Right atrium auricular region (tissue), 2 donors: ENCODE results near the gene SEC31A. TPM values are rescaled to one million over a fixed set of nuclear protein-coding genes. Genes with fewer than 3 reads are reported as not detected.

Source experiments
- DNase-seq: peaks from one replicate; pipeline ENCODE4 v3.0.0-alpha.2; 2019; ENCODE audit warnings: low spot score
- H3K27ac ChIP-seq, 2 donors: fragments of 200-600 bp; sonication (generic); 1 replicate in 1 of 2; 2 replicates in 1 of 2; pipeline ENCODE4 v1.5.1; 2016 to 2019
- H3K27me3 ChIP-seq, 2 donors: fragments of 200-600 bp; sonication (generic); one replicate each; pipeline versions ENCODE4 v1.5.1 to v1.6.0; 2017 to 2019
- H3K36me3 ChIP-seq: fragments of 200-600 bp; sonication (generic); one replicate; pipeline ENCODE4 v1.5.1; 2016
- H3K4me1 ChIP-seq, 2 donors: fragments of 200-600 bp; sonication (generic); one replicate each; pipeline versions ENCODE4 v1.5.1 to v1.6.0; 2017 to 2019
- H3K4me3 ChIP-seq, 2 donors: fragments of 200-600 bp; sonication (generic); 1 replicate in 1 of 2; 2 replicates in 1 of 2; pipeline ENCODE4 v1.5.1; 2017 to 2019; ENCODE audit warnings: mild to moderate bottlenecking in 1 of 2, moderate library complexity in 1 of 2
- H3K9me3 ChIP-seq, 2 donors: fragments of 200-600 bp; sonication (generic); one replicate each; pipeline ENCODE4 v1.5.1; 2019
- CTCF ChIP-seq, 2 donors: fragments of 200-600 bp; sonication (generic); IDR thresholded peaks; one replicate each; pipeline ENCODE4 v1.5.1; 2019; ENCODE audit warnings: antibody characterized with exemption in 2 of 2
- total RNA-seq, 2 donors: library from RNA; depleted of rRNA; stranded (reverse); fragments of >200 nt; gene quantifications; one replicate each; pipeline ENCODE4 v1.1.0, GENCODE V29; 2016

SEC31A gene
- total RNA-seq, 2 donors from 2014 or later: 107 to 116 TPM

- peaks cover 20% of the 10 kb centered on the region for H3K36me3 ChIP-seq
- H3K27me3 ChIP-seq: no peaks in the 10 kb centered on the region
- DNase-seq: no peak
- peaks cover 0 to 25% of the 10 kb centered on the region in 2 donors for H3K4me1 ChIP-seq
- H3K27ac ChIP-seq: no peak overlapping the region
- no peak for TF ChIP-seq CTCF (IDR thresholded peaks at IDR 0.05)
- no peaks in the 10 kb centered on the region for H3K9me3 ChIP-seq
- no peak overlapping the region for H3K4me3 ChIP-seq
Measured at GRCh38 chr4:82892467-82892802, 1.5 kb upstream of the SEC31A start.

GRCh38 chr4:82891707-82892466, 934 bp upstream of the SEC31A start:
- Histone ChIP-seq H3K4me3 (peak overlapping the region; percentile 83 to 87), H3K36me3 (peaks cover 15% of the 10 kb centered on the region), H3K9me3 (no peaks in the 10 kb centered on the region), H3K27ac (peak overlapping the region; percentile 97 to 98), H3K27me3 (no peaks in the 10 kb centered on the region), H3K4me1 (peaks cover 0 to 23% of the 10 kb centered on the region in 2 donors)
- no peak for TF ChIP-seq CTCF (IDR thresholded peaks at IDR 0.05)
- no peak for DNase-seq

- peak overlapping the region; percentile 97 to 98 for H3K27ac ChIP-seq
- no peak for TF ChIP-seq CTCF (IDR thresholded peaks at IDR 0.05)
- no peak for DNase-seq
- H3K9me3 ChIP-seq: no peaks in the 10 kb centered on the region
- H3K4me1 ChIP-seq: peaks cover 0 to 36% of the 10 kb centered on the region in 2 donors
- H3K4me3 ChIP-seq: peak overlapping the region; percentile 83 to 87
- peaks cover 15% of the 10 kb centered on the region for H3K36me3 ChIP-seq
- H3K27me3 ChIP-seq: no peaks in the 10 kb centered on the region
Measured at GRCh38 chr4:82890528-82890900, 439 bp downstream of the SEC31A start.

GRCh38 chr4:82889287-82889686, 1.7 kb downstream of the SEC31A start:
- Histone ChIP-seq H3K27ac (peak overlapping the region in 1 of 2 donors; percentile 97), H3K36me3 (peaks cover 12% of the 10 kb centered on the region), H3K9me3 (no peaks in the 10 kb centered on the region), H3K4me3 (peak overlapping the region; percentile 83 to 87), H3K4me1 (peaks cover 0 to 40% of the 10 kb centered on the region in 2 donors), H3K27me3 (no peaks in the 10 kb centered on the region)
- no peak for DNase-seq
- no peak for TF ChIP-seq CTCF (IDR thresholded peaks at IDR 0.05)

GRCh38 chr4:82886147-82886942, 4.6 kb downstream of the SEC31A start:
- TF ChIP-seq CTCF (IDR thresholded peaks at IDR 0.05): no peak
- no peaks in the 10 kb centered on the region for H3K9me3 ChIP-seq
- H3K36me3 ChIP-seq: no peaks in the 10 kb centered on the region
- H3K27ac ChIP-seq: no peak overlapping the region
- no peak for DNase-seq
- H3K4me1 ChIP-seq: peaks cover 0 to 36% of the 10 kb centered on the region in 2 donors
- H3K27me3 ChIP-seq: no peaks in the 10 kb centered on the region
- H3K4me3 ChIP-seq: no peak overlapping the region
